Activated CD8-positive, alpha-beta T cell treated with anti-CD3 and anti-CD28 coated beads, Interleukin-2, amount 10 ng/mL, durations not matched to agents 7 days and 5 days (primary cell): ENCODE results near the gene SIL1. TPM values are rescaled to one million over a fixed set of nuclear protein-coding genes. Genes with fewer than 3 reads are reported as not detected.
A peak's percentile ranks its signal among the peaks of the same experiment; 100 is the strongest.

Experiments
- ATAC-seq: fragments of 150-1000 bp; cut with Tn5 transposase; one replicate; pipeline ENCODE4 v1.10.0; 2021; ENCODE audit warnings: moderate library complexity
- CTCF ChIA-PET: fragments of 350-600 bp; sonication (Branson Sonifier 250); formaldehyde crosslinking; loops from one replicate; lab custom pipeline; 2021; ENCODE audit warnings: antibody characterized with exemption; lab: Charles Lee
- POLR2A ChIA-PET: fragments of 350-600 bp; sonication (Branson Sonifier 250); formaldehyde crosslinking; loops from one replicate; lab custom pipeline; 2021; ENCODE audit warnings: antibody characterized with exemption; lab: Charles Lee
- DNase-seq: peaks from one replicate; pipeline ENCODE4 v3.0.0-alpha.2; 2020
- H3K27ac Mint-ChIP-seq: one replicate; pipeline ENCODE4 v1.8.0; 2021; ENCODE audit warnings: mild to moderate bottlenecking, mixed read lengths
- H3K27me3 Mint-ChIP-seq: one replicate; pipeline ENCODE4 v1.8.0; 2021; ENCODE audit warnings: low read depth, mixed read lengths
- H3K36me3 Mint-ChIP-seq: one replicate; pipeline ENCODE4 v1.8.0; 2021; ENCODE audit warnings: low read depth, mixed read lengths
- H3K4me1 Mint-ChIP-seq: one replicate; pipeline ENCODE4 v1.8.0; 2021; ENCODE audit warnings: low read depth, mixed read lengths
- H3K4me3 Mint-ChIP-seq: one replicate; pipeline ENCODE4 v1.8.0; 2021; ENCODE audit warnings: mild to moderate bottlenecking, mixed read lengths
- H3K9me3 Mint-ChIP-seq: one replicate; pipeline ENCODE4 v1.8.0; 2022; ENCODE audit warnings: mixed read lengths; ENCODE audit not compliant: insufficient read depth
- total RNA-seq, 2 experiments: library from RNA; stranded (reverse); gene quantifications; one replicate each; pipeline ENCODE4 v1.2.3, GENCODE V29; 2021

Gene SIL1
- total RNA-seq, 2 experiments from 2014 or later: 15.6 to 18.2 TPM

DNA sequence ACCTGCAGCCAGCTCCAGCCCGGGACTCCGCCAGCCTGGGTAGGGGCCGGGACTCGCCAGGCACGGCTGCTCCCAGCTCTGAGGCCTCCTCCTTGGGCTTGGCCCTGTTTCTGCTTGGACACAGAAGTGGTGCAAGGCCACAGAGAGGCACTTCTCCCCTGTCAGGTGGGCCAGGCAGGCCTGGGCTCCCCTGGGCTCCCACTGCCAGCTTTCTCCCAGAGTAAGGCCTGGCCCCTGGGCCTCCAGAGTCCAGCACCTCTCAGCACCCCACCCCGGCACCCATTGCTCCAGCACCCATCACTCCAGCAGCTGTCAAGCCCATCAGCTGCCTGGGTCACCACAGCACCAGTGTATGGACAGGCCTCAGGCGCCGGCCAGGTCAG, 251.9 kb downstream of the SIL1 start:
- CTCF ChIA-PET: no interaction called here
- POLR2A ChIA-PET: no interaction called here

DNA sequence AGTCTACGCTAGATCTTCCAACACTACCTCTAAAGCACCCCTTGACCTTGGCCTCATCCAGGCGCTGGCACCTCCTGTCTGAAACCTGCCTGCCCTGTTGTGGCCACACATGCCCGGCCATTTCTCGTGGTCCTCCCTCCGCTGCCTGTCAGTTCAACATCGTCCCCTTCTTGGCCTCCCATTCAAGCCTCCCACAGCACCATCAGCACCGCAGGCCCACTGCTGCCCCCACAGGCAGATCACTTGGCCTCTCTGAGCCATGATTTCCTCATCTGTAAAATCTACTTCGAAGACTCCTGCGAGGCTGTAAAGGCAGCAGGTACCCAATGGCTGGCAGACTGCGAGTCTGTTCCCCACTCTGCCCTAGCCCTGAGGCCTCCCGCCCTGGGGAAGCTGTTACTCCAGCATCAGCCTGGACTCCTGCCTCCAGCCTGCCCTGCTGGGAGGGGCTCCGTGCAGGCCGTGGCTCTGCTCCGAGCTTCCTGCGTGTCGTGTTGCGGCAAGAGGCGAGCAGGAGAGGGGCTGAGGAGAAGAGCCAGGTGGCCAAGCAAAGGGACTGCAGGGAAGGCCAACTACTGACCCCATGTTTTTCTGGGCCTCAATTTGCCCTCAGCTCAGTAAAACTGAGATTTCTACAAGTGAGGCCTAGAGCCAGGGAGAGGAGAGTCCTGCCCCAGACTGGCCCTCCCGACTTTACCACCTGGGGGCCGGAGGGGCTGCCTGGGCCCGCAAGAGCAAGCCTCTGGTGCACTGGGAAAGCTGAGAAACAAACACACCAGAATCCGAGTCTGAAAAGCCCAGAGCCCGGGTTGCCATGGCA, 252.5 kb downstream of the SIL1 start:
- ChIA-PET POLR2A (no interaction called here), CTCF (no interaction called here)
- no peak for ATAC-seq
- DNase-seq: no peak
- no peak overlapping the region for H3K4me3 Mint-ChIP-seq
- H3K27ac Mint-ChIP-seq: peak overlapping the region; percentile 49
- no peaks in the 10 kb centered on the region for H3K9me3 Mint-ChIP-seq
- no peaks in the 10 kb centered on the region for H3K36me3 Mint-ChIP-seq
- H3K27me3 Mint-ChIP-seq: no peaks in the 10 kb centered on the region
- H3K4me1 Mint-ChIP-seq: peaks cover 11% of the 10 kb centered on the region

More for the DNA sequence above, 251.9 kb downstream of the SIL1 start:
- Mint-ChIP-seq H3K27ac (no peak overlapping the region), H3K4me3 (no peak overlapping the region), H3K27me3 (no peaks in the 10 kb centered on the region), H3K4me1 (peaks cover 8% of the 10 kb centered on the region), H3K36me3 (no peaks in the 10 kb centered on the region), H3K9me3 (no peaks in the 10 kb centered on the region)
- DNase-seq (no peak), ATAC-seq (no peak)

DNA sequence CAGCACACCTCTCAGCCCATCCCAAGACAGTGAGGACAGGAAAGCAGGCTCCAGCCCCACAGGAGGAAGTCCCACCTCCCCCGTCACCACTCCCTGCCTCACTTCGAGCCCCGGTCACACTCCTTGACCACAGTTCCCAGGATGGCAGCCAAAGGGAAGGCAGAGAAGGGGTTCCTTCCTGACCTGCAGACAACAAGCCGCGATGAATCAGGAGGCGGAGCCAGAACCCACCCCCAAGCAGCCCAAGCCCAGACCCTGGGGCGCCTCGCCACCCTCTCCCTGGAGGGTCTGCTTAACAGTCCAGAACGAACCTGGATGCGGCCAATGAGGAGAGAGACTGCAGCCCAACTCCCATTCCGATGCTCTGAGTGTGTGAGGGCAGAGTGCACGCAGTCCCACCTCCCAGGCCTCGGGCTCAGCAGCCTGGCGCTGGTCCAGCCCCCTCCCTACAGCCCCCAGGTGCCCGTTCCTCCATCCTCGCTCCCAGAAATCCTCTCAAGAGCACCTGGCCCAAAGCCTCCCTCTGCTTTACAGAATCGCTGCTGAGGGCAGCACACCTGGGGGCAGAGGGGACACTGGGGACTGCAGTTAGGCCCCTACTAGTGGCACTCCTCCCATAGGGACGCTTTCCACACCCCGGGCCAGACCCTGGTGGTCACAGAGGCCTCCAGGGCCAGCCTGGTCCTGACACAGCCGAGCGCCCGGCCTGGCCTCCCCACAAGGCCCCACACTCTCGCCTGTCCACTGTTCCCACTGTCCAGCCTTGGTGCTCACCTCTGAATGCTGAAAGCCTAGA, 253.4 kb downstream of the SIL1 start:
- CTCF ChIA-PET: no interaction called here
- DNase-seq (no peak), ATAC-seq (no peak)
- no peaks in the 10 kb centered on the region for H3K9me3 Mint-ChIP-seq
- peaks cover 12% of the 10 kb centered on the region for H3K4me1 Mint-ChIP-seq
- POLR2A ChIA-PET: no interaction called here
- no peak overlapping the region for H3K4me3 Mint-ChIP-seq
- no peaks in the 10 kb centered on the region for H3K27me3 Mint-ChIP-seq
- H3K36me3 Mint-ChIP-seq: no peaks in the 10 kb centered on the region
- peak overlapping the region; percentile 49 for H3K27ac Mint-ChIP-seq

GRCh38 chr5:138943599-138944173, 254.5 kb downstream of the SIL1 start:
- DNase-seq (no peak), ATAC-seq (no peak)
- ChIA-PET CTCF (no interaction called here), POLR2A (no interaction called here)
- Mint-ChIP-seq H3K27ac (peak overlapping the region; percentile 54), H3K4me1 (peaks cover 17% of the 10 kb centered on the region), H3K4me3 (no peak overlapping the region), H3K27me3 (no peaks in the 10 kb centered on the region), H3K9me3 (no peaks in the 10 kb centered on the region), H3K36me3 (no peaks in the 10 kb centered on the region)

DNA sequence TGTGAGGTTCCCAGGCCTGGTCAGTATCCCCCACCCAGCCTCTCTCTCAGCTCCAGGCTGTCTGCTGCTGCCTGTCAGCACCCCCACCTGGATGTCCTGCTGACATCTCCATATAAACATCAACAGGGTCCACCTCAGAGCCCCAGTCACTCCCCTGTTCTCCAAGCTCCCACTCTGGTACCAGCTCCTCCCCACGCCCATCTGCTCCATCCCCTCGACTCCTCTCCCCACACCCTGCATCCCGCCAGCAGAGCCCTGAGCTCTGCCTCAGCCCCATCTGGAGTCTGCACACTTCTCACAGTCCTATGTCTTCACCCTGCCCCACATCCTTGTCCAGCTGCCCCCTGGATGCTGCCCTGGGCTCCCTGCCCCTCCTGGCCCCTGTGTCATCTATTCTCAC, 255.3 kb downstream of the SIL1 start:
- ChIA-PET POLR2A (no interaction called here), CTCF (no interaction called here)
- Mint-ChIP-seq H3K36me3 (no peaks in the 10 kb centered on the region), H3K27me3 (no peaks in the 10 kb centered on the region), H3K4me3 (no peak overlapping the region), H3K9me3 (no peaks in the 10 kb centered on the region), H3K4me1 (peaks cover 23% of the 10 kb centered on the region), H3K27ac (no peak overlapping the region)
- no peak for DNase-seq
- no peak for ATAC-seq

DNA sequence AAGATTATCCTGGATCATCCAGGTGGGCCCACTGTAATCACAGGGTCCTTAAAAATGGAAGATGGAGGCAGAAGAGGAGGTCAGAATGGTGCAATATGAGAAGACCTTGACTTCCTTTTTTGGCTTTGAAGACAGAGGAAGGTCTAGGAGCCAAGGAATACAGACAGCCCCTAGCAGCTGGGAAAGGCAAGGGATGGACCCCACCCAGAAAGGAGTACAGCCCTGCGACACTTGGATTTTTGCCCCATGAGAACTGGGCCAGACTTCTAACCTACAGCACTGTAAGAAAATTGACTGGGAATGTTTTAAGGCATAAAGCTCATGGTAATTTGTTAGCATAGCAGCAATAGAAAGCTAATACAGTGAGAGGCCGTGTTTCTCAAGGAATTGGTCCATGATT, 256.1 kb downstream of the SIL1 start:
- CTCF ChIA-PET: no interaction called here
- POLR2A ChIA-PET: no interaction called here
- Mint-ChIP-seq H3K36me3 (no peaks in the 10 kb centered on the region), H3K27ac (no peak overlapping the region), H3K4me3 (no peak overlapping the region), H3K9me3 (no peaks in the 10 kb centered on the region), H3K27me3 (no peaks in the 10 kb centered on the region), H3K4me1 (peaks cover 23% of the 10 kb centered on the region)
- DNase-seq (no peak), ATAC-seq (no peak)

DNA sequence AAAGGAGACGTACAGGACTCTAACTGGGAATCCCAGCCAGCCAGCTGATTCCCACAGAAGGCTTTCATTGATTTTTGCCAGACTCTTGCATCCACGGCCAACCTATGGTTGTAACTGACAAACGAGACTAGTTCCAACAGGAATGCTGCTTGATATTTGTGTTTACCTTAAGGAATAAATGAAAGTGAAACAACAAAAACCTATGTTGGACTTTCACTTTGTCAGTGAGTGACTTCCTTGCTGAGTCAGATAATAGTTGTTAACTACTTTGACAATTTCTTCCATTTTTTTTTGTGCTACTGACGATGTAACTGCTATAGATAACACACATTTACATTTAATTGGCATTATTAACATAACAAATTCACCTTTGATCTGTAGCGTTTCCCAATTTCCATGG, 259.6 kb downstream of the SIL1 start:
- no peak for ATAC-seq
- H3K36me3 Mint-ChIP-seq: no peaks in the 10 kb centered on the region
- ChIA-PET POLR2A (no interaction called here), CTCF (interaction anchor here (0.8 kb wide), 1 partner anchor 113 kb away, joined by 3 read pairs; no protein-coding TSS in a partner anchor)
- H3K9me3 Mint-ChIP-seq: no peaks in the 10 kb centered on the region
- no peaks in the 10 kb centered on the region for H3K27me3 Mint-ChIP-seq
- peaks cover 16% of the 10 kb centered on the region for H3K4me1 Mint-ChIP-seq
- DNase-seq: no peak
- H3K27ac Mint-ChIP-seq: no peak overlapping the region
- H3K4me3 Mint-ChIP-seq: no peak overlapping the region

GRCh38 chr5:138937392-138938387, 260.5 kb downstream of the SIL1 start:
- Mint-ChIP-seq H3K36me3 (no peaks in the 10 kb centered on the region), H3K27ac (no peak overlapping the region), H3K9me3 (no peaks in the 10 kb centered on the region), H3K27me3 (no peaks in the 10 kb centered on the region), H3K4me1 (peaks cover 16% of the 10 kb centered on the region), H3K4me3 (no peak overlapping the region)
- POLR2A ChIA-PET: no interaction called here
- CTCF ChIA-PET: interaction anchor here (0.8 kb wide), 1 partner anchor 112 kb away, joined by 3 read pairs; no protein-coding TSS in a partner anchor
- DNase-seq: no peak
- ATAC-seq: no peak

- H3K36me3 Mint-ChIP-seq: no peaks in the 10 kb centered on the region
- ChIA-PET CTCF (no interaction called here), POLR2A (no interaction called here)
- DNase-seq: no peak
- no peak overlapping the region for H3K4me3 Mint-ChIP-seq
- no peak for ATAC-seq
- H3K9me3 Mint-ChIP-seq: no peaks in the 10 kb centered on the region
- no peaks in the 10 kb centered on the region for H3K27me3 Mint-ChIP-seq
- peaks cover 16% of the 10 kb centered on the region for H3K4me1 Mint-ChIP-seq
- H3K27ac Mint-ChIP-seq: no peak overlapping the region
These were observed 261.2 kb downstream of the SIL1 start for GRCh38 chr5:138936968-138937345.

- no peak for DNase-seq
- H3K27ac Mint-ChIP-seq: no peak overlapping the region
- ChIA-PET CTCF (no interaction called here), POLR2A (no interaction called here)
- no peaks in the 10 kb centered on the region for H3K36me3 Mint-ChIP-seq
- H3K4me3 Mint-ChIP-seq: no peak overlapping the region
- H3K9me3 Mint-ChIP-seq: no peaks in the 10 kb centered on the region
- no peaks in the 10 kb centered on the region for H3K27me3 Mint-ChIP-seq
- peaks cover 16% of the 10 kb centered on the region for H3K4me1 Mint-ChIP-seq
- ATAC-seq: no peak
These were observed 261.8 kb downstream of the SIL1 start for GRCh38 chr5:138936225-138936967.

GRCh38 chr5:138935466-138935865, 262.7 kb downstream of the SIL1 start:
- no peak overlapping the region for H3K27ac Mint-ChIP-seq
- H3K4me1 Mint-ChIP-seq: peaks cover 11% of the 10 kb centered on the region
- H3K27me3 Mint-ChIP-seq: no peaks in the 10 kb centered on the region
- H3K9me3 Mint-ChIP-seq: no peaks in the 10 kb centered on the region
- H3K4me3 Mint-ChIP-seq: no peak overlapping the region
- DNase-seq (no peak), ATAC-seq (no peak)
- no peaks in the 10 kb centered on the region for H3K36me3 Mint-ChIP-seq
- ChIA-PET POLR2A (no interaction called here), CTCF (no interaction called here)
